DMS 273 treated with DMSO at 0.1 percent for 48 hours (cell line): ENCODE measurements around the gene WASF3.
A peak's percentile ranks its signal among the peaks of the same experiment; 100 is the strongest.

ENCODE experiments used
- DNase-seq: peaks from one replicate; lab custom pipeline; 2025; lab: John Stamatoyannopoulos, UW

The WASF3 gene

GRCh38 chr13:26557393-26558073 is at the start of gene WASF3:
TSS of gene WASF3 (plus strand) at chr13:26557683. CDS start at chr13:26642271, 84,588 bp downstream.
- DNase-seq: peak; percentile 75

GRCh38 chr13:26508885-26509284 is 48.6 kb upstream of the WASF3 start:
- DNase-seq: no peak

GRCh38 chr13:26509491-26509890 is 48.0 kb upstream of the WASF3 start:
- DNase-seq: no peak

- DNase-seq: no peak
These were observed 43.6 kb upstream of the WASF3 start for GRCh38 chr13:26513931-26514330.

GRCh38 chr13:26515721-26516120 is 41.8 kb upstream of the WASF3 start:
- no peak for DNase-seq

GRCh38 chr13:26517936-26518335 is 39.5 kb upstream of the WASF3 start:
- no peak for DNase-seq

GRCh38 chr13:26518451-26518959 is 39.0 kb upstream of the WASF3 start:
- DNase-seq: no peak

GRCh38 chr13:26522571-26522970 is 34.9 kb upstream of the WASF3 start:
- no peak for DNase-seq

- no peak for DNase-seq
These were observed 34.5 kb upstream of the WASF3 start for GRCh38 chr13:26523007-26523406.

- no peak for DNase-seq
These were observed 32.0 kb upstream of the WASF3 start for GRCh38 chr13:26525528-26525927.

- DNase-seq: no peak
These were observed 30.7 kb upstream of the WASF3 start for GRCh38 chr13:26526702-26527216.

GRCh38 chr13:26528527-26528926 is 29.0 kb upstream of the WASF3 start:
- DNase-seq: no peak

- no peak for DNase-seq
These were observed 28.0 kb upstream of the WASF3 start for GRCh38 chr13:26529441-26529840.

GRCh38 chr13:26531742-26532141 is 25.7 kb upstream of the WASF3 start:
- DNase-seq: no peak

GRCh38 chr13:26534036-26534726 is 23.3 kb upstream of the WASF3 start:
- DNase-seq: no peak

- no peak for DNase-seq
These were observed 18.8 kb upstream of the WASF3 start for GRCh38 chr13:26538363-26539317.

- DNase-seq: no peak
These were observed 17.7 kb upstream of the WASF3 start for GRCh38 chr13:26539738-26540292.

- peak; percentile 94 for DNase-seq
These were observed 17.1 kb upstream of the WASF3 start for GRCh38 chr13:26540334-26540733.

GRCh38 chr13:26541041-26541440 is 16.4 kb upstream of the WASF3 start:
- DNase-seq: peak; percentile 38

GRCh38 chr13:26541678-26542568 is 15.6 kb upstream of the WASF3 start:
- no peak for DNase-seq

- DNase-seq: no peak
These were observed 12.8 kb upstream of the WASF3 start for GRCh38 chr13:26544707-26545106.
